Measurements from ENCODE around the gene GPR15LG.
"Not testable (repeated sequence)": the region's sequence is repeated elsewhere in the genome, so short reads cannot be mapped to it uniquely, and the experiment has no call there.

GPR15LG gene

GRCh38 chr10:84160663-84161362, 12.8 kb upstream of the GPR15LG start:
- TF ChIP-seq CTCF (conservative IDR thresholded peaks at IDR 0.05; ENCODE audit: low read depth), result no peak
- ChIA-PET CTCF (interaction anchor here (0.7 to 1.1 kb wide), 4 partner anchors 30 to 380 kb away, joined by 3 to 4 read pairs (median 4); no protein-coding TSS in a partner anchor), POLR2A (ENCODE audit: low non-redundant PET) (no interaction called here)
- no peak for DNase-seq (ENCODE audit: low spot score)
- H3K27ac ChIP-seq, result no peak overlapping the region

- POLR2A ChIA-PET (ENCODE audit: low non-redundant PET), result no interaction called here
- DNase-seq (ENCODE audit: low spot score), result no peak
- no peak for TF ChIP-seq CTCF (conservative IDR thresholded peaks at IDR 0.05; ENCODE audit: low read depth)
- CTCF ChIA-PET, result interaction anchor here (0.6 to 0.7 kb wide), 2 partner anchors 98 to 449 kb away, joined by 3 read pairs; no protein-coding TSS in a partner anchor
- H3K27ac ChIP-seq, result no peak overlapping the region
These were observed 9.6 kb upstream of the GPR15LG start for GRCh38 chr10:84163996-84164395.

DNA sequence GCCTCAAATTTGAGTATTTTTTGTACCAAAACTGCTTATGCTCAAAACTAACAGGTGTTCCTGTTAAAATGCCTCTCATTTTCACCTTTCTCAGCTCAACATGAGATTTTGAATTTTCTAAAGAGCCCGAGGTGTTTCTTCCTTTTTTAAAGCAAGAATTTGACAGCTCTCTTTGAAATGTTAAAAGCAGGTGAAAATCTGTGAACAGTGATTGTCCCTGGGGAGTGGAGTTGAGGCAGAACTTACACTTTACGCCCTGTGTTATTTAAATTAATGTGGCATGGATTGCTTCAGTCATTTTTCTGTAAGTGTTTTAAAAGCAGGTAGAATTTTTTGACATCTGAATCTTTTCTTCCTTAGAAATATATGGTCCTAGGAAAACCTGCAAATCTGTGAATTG, 9.2 kb upstream of the GPR15LG start:
- ChIA-PET CTCF (interaction anchor here (0.6 to 0.7 kb wide), 2 partner anchors 98 to 449 kb away, joined by 3 read pairs; no protein-coding TSS in a partner anchor), POLR2A (ENCODE audit: low non-redundant PET) (no interaction called here)
- DNase-seq (ENCODE audit: low spot score), result no peak
- no peak for TF ChIP-seq CTCF (conservative IDR thresholded peaks at IDR 0.05; ENCODE audit: low read depth)
- no peak overlapping the region for H3K27ac ChIP-seq

- POLR2A ChIA-PET (ENCODE audit: low non-redundant PET), result no interaction called here
- H3K27ac ChIP-seq, result peak overlapping the region; percentile 57
- CTCF ChIA-PET, result no interaction called here
- TF ChIP-seq CTCF (conservative IDR thresholded peaks at IDR 0.05; ENCODE audit: low read depth), result no peak
- DNase-seq (ENCODE audit: low spot score), result no peak
These were observed 6.8 kb upstream of the GPR15LG start for GRCh38 chr10:84166620-84167288.

DNA sequence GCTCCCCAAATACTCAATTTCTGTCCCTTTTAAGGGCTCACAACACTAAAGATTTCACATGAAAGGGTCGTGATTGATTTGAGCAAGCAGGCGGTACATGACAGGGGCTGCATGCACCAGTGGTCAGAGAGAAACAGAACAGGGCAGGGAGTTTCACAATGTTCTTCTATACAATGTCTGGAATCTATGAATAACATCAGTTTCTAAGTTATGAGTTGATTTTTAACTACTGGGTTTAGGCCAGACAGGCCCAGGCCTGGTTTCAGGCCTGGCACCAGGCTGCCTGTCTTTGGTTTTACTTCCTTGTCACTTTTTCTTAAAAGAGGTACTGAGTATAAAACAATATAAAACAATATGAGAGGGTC, 6.3 kb upstream of the GPR15LG start:
- DNase-seq (ENCODE audit: low spot score); CTCF ChIA-PET; POLR2A ChIA-PET (ENCODE audit: low non-redundant PET): not testable (repeated sequence)
- peak overlapping the region; percentile 57 for H3K27ac ChIP-seq

- DNase-seq (ENCODE audit: low spot score); POLR2A ChIA-PET (ENCODE audit: low non-redundant PET); H3K27ac ChIP-seq; CTCF ChIA-PET: not testable (repeated sequence)
These were observed 5.2 kb upstream of the GPR15LG start for GRCh38 chr10:84168382-84168781.

DNA sequence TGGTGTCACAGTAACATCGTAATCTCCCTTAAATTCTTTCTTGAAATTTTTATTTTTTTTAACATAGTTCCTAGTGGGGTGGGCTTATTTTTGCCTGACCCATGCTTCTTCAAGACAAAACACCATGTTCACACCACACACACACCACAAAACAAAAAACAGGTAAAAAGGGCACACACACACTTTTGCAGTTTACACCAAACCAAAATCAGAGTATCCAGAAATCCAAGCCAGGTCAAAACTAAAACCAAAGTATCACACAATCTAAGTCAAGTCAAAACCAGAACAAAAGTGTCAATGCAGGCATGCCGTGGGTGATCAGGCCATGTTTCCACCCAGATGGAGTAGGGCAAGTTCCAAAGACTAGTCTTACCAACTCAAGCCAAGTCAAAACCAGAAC, 2.4 kb upstream of the GPR15LG start:
- DNase-seq (ENCODE audit: low spot score); POLR2A ChIA-PET (ENCODE audit: low non-redundant PET): not testable (repeated sequence)
- peak overlapping the region; percentile 88 for H3K27ac ChIP-seq
- CTCF ChIA-PET, result interaction anchor here (0.7 kb wide), 1 partner anchor 55 kb away, joined by 3 read pairs; no protein-coding TSS in a partner anchor

- DNase-seq (ENCODE audit: low spot score); CTCF ChIA-PET; POLR2A ChIA-PET (ENCODE audit: low non-redundant PET): not testable (repeated sequence)
- peak overlapping the region; percentile 88 for H3K27ac ChIP-seq
These were observed 1.7 kb upstream of the GPR15LG start for GRCh38 chr10:84171700-84172466.
